KOPT-K1 (cell line): Measurements from ENCODE around the gene SLC36A4.
A peak's percentile ranks its signal among the peaks of the same experiment; 100 is the strongest.
"Not testable (repeated sequence)": the region's sequence is repeated elsewhere in the genome, so short reads cannot be mapped to it uniquely, and the experiment has no call there.

Experiments used
- H3K27ac ChIP-seq: fragments of 200-600 bp; sonication (generic); 2 replicates; pipeline ENCODE4 v1.5.1; 2016; ENCODE audit warnings: antibody characterized with exemption, mild to moderate bottlenecking, low read depth, low read length; ENCODE audit not compliant: poor library complexity, severe bottlenecking
- H3K36me3 ChIP-seq: fragments of 200-600 bp; sonication (generic); 2 replicates; pipeline ENCODE4 v1.5.1; 2017; ENCODE audit warnings: antibody characterized with exemption, mild to moderate bottlenecking, low read length, moderate library complexity; ENCODE audit not compliant: insufficient read depth
- H3K9me3 ChIP-seq: fragments of 200-600 bp; sonication (generic); 2 replicates; pipeline ENCODE4 v1.5.1; 2017; ENCODE audit warnings: antibody characterized with exemption, low read length, mild to moderate bottlenecking; ENCODE audit not compliant: insufficient read depth, poor library complexity, severe bottlenecking

Gene SLC36A4

DNA sequence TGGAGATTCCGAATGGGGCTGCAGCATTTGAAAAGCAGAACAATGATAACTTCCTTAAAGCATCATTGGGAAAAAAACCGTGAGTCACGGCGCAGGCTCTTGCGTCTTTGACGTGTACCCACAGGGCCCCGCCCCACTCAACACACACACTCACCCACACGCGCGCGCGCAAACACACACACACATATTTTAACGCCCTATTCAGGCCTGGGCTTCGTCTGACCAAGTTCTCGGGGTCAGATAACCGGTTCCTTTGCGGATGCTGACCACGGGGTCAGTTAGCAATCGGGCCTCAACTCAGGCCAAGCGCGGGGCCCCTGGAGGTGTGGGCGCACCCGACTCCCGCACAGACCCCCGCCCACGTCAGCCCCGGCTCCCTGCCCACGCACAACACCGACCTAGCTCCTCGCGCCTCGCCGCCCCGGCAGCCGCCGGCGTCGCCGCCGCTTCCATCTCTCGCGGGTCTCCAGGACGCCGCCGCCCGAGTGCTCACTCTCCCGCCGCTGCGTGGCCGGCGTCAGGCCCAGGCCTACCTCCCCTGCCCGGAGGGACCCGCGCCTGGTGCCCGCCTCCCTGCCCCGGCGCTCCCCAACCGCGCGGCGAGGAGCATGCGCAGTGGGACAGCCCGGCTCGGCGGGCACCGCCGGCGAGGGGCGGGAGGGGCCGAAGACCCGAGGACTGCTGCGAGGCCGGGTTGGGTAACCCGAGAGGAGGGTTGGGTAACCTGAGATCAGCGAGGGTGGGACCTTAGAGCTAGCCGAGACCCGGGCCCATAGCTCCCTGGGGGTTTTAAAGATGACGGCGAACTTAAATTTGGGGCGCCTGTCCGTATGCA is at the start of gene SLC36A4:
TSS of gene SLC36A4 (minus strand) at position 612 of the 835 bp plus-strand sequence. CDS start at position 453, 159 bp downstream.
- H3K9me3 ChIP-seq, result no peaks in the 10 kb centered on the region
- H3K27ac ChIP-seq, result peak within 1 kb of the TSS; percentile 70
- H3K36me3 ChIP-seq, result no peaks in the 10 kb centered on the region

DNA sequence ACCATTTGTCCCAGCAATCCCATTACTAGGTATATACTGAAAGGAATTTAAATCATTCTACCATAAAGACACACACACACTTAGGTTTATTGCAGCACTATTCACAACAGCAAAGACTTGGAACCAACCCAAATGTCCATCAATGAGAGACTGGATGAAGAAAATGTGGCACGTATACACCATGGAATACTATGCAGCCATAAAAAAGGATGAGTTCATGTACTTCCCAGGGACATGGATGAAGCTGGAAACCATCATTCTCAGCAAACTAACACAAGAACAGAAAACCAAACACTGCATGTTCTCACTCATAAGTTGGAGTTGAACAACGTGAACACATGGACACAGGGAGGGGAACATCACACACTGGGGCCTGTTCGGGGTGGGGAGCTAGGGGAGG is 49.0 kb upstream of the SLC36A4 start:
- H3K9me3 ChIP-seq, H3K27ac ChIP-seq, H3K36me3 ChIP-seq: not testable (repeated sequence)

DNA sequence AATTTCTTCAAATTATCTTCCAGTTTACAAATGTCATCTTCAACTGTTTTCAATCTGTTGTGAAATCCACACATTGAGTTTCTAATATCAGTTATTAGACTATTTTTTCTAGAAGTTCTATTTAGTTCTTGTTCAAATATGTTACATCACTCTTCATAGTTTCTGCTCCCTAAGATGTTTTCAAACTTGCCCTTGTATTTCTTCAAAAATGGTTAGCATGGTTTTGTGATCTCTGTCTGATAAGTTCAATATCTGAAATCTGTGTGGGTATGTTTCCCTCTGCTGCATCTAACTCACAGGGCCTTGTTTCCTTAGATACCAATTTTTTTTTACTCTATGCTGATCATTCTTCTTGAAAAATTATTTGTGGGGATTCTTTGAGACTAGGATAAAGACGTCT is 46.2 kb upstream of the SLC36A4 start:
- Histone ChIP-seq H3K36me3 (no peaks in the 10 kb centered on the region), H3K9me3 (no peaks in the 10 kb centered on the region), H3K27ac (no peak overlapping the region)

DNA sequence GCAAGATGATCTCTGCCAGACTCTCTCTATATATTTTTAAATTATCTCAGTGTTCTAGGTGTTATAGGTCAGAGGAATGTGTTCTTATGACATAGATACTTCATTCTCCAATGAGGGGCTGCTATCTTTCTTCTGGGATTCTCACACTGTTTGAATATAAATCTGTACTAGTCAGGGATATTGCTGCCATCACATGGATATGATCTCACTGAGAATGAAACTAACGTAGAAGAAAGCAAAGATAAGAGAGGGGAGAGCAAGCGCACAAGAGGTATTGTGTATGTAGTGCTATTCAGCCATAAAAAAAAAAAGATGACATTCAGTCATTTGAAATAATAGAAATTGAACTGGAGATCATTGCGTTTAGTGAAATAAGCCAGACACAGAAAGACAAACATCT is 42.2 kb upstream of the SLC36A4 start:
- no peaks in the 10 kb centered on the region for H3K36me3 ChIP-seq
- H3K9me3 ChIP-seq, result no peaks in the 10 kb centered on the region
- H3K27ac ChIP-seq, result no peak overlapping the region

DNA sequence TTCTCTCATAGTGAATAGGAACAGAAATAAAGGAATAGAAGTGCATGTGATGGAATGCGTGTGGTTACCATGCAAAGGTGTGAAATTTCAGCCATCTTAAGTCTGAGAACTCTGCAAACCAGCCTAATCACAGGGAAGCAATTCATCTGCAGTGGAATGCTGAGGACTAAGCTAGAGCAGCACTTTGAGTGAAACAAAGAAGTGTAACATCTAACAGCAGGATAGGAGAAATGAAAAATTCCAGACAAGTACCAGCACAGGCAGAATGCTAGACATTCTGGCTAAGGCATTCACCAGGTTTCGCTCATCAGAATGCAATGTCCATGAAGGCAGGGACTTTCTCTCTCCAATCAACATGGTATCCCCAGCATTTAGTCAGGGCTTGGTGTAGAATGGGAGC is 41.2 kb upstream of the SLC36A4 start:
- no peaks in the 10 kb centered on the region for H3K9me3 ChIP-seq
- H3K36me3 ChIP-seq, result no peaks in the 10 kb centered on the region
- no peak overlapping the region for H3K27ac ChIP-seq

DNA sequence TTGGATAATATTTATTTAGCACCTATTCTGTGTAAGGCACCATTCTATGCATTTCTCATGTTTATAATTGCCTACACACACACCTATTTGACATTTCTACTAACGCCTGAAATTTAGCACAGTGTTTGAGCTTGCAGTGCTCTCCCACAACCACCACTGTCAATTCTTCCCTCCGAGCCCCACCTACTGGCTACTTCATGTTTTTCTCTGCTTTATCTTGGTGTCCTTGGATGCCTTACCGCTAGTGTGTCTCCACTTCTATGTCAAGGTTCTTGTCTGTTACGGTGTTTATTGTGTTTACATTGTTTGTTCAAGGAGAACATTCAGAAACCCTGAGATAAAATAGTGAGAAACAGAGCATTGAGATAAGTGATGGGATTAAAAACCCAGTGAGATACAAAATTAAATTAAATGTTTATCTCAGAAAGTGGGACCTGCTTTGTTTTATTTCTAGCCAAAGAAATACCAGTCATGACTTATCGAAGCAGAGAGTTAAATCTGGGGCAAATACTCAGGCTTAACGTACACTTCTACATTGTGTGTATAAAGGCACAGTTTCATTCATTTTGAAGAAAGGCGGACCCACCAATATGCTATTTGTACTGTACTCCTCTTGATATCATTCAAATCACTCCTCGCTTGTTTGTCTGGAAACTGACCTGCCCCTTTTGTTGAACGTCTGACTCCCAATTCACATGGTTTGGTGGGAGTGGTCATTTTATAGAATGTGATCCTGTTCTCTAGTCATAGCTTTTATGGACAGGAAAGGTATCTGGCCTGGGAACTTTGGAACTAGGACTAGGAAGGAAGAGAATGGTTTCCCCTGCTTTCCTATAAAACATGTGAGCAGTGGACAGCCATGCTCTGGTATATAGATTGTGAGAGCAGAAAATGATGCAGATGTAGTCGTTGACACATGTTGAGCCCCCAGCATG is 39.2 kb upstream of the SLC36A4 start:
- Histone ChIP-seq H3K36me3 (no peaks in the 10 kb centered on the region), H3K9me3 (no peaks in the 10 kb centered on the region), H3K27ac (no peak overlapping the region)

DNA sequence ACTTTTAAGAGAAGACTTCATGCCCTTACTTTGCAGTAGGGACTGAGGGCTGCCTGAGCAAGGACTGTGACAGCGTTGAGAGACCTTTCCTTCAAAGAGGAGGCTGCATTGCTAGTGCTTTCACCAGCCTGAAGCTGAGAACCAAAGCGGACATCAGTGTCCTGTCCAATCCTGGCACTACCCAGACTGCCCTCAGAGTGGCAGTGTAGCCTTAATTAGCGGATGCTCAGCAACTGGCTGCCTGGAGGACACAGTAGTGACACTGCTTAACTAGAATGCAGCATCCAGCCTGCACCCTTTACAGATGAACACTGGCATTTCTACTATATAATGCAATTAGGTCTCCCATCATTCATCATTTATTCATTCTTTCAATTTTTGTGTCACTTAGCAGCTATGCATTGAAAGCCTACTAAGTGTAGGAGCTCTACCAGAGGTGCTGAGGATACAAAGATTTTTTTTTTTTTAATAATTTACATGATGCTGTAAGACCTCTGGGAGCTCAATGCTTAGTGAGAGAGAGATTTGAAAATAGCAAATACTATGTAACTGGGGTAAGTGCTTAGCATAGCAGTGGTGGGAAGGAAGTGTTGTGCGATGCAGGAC is 36.9 kb upstream of the SLC36A4 start:
- Histone ChIP-seq H3K27ac (no peak overlapping the region), H3K9me3 (no peaks in the 10 kb centered on the region)

DNA sequence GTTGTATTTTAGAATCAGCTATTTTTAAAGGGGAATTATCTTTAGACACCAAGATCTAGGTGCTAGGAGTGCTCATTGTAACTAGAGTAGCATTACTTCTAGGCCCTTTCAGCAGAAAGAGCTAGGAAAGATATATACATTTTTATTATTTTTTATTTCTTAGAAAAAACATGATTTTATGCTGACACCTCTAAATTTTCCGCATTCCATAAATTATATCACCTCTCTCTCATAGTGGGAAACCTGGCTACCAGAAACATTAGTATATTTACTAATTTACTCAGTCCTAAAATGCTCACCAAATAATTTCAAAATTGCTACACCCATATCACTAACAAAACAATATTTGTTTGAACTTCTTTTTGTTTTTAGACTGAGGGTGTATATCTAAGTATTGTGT is 32.1 kb upstream of the SLC36A4 start:
- Histone ChIP-seq H3K27ac (no peak overlapping the region), H3K36me3 (no peaks in the 10 kb centered on the region)

More for the DNA sequence above, 36.9 kb upstream of the SLC36A4 start:
- H3K36me3 ChIP-seq, result no peaks in the 10 kb centered on the region

DNA sequence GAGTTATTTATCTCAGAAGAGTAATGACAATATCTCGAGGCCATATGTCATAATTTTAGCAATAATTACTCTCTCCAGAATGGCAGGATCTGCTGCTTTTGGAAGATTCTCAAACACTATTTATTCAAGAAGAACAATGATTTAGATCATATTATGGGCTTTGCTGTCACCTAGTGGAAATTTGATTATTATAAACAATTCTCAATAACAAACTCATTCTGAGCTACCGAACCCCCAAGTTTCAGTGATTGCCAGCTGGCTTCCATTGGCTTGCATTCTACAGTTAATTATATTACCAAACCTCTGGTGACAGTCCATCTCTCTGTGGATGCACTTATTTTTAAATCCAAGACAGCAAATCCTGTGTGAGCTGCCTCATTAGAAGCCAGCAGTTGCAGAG is 27.9 kb upstream of the SLC36A4 start:
- H3K27ac ChIP-seq, result no peak overlapping the region
- H3K36me3 ChIP-seq, result no peaks in the 10 kb centered on the region
- no peaks in the 10 kb centered on the region for H3K9me3 ChIP-seq

More for the DNA sequence above, 32.1 kb upstream of the SLC36A4 start:
- H3K9me3 ChIP-seq, result no peaks in the 10 kb centered on the region

DNA sequence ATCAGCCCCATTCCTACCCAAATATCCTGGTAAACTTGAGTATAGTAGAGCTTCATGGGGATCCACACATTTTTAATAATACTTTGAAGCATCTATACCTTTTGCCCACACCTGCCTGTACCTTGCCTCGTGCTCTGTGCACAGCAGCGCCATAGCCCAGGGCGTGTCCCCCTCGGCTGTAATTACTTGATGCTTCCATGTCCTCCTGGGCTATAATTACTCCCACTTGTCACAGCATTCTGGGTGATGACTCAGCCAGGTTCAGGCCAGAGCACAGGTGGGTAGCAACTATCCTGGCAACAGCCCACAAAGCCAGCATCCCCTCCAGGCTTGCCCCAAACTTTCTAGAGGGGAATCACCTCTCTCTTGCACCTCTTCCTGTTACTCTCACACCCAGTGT is 23.7 kb upstream of the SLC36A4 start:
- Histone ChIP-seq H3K36me3 (no peaks in the 10 kb centered on the region), H3K9me3 (no peaks in the 10 kb centered on the region), H3K27ac (no peak overlapping the region)

DNA sequence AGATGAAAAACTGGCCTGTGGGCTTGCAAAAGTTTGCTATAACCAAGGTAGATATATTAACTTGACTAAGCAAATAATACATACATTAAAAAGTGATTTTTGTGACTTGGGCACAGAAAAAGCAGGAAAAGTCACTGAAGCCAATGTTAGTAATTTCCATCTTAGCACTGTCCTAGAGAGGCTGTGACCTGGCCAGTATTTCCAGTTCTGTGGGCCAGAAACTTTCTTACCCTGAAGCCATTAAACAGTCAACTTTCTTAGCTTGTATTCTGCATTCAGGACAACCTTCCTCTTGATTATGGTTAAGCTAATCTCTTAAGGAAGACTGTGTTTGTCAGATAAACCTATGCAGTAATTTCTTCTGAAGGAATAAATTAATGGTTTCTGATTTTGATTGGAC is 22.3 kb upstream of the SLC36A4 start:
- Histone ChIP-seq H3K9me3 (no peaks in the 10 kb centered on the region), H3K36me3 (no peaks in the 10 kb centered on the region), H3K27ac (no peak overlapping the region)

DNA sequence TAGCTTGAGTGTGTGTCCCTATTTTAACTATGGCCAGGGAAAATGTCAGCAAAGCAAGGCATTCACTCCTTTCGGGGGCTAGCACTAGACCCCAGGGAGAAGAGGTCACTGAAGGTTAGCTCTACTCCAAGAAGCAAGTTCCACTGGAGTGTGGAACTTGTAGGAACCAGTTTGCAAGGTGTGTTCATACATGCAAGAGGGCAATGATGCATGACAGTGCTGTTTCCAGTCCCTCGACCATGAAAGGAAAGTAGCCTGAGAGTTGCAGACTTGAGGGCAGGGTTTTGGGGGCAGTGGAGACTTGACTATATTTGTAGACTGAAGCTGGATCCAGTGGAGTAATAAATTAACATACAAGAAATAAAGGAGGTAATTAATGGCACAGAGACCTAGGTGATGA is 21.6 kb upstream of the SLC36A4 start:
- no peak overlapping the region for H3K27ac ChIP-seq
- H3K36me3 ChIP-seq, result no peaks in the 10 kb centered on the region
- no peaks in the 10 kb centered on the region for H3K9me3 ChIP-seq

DNA sequence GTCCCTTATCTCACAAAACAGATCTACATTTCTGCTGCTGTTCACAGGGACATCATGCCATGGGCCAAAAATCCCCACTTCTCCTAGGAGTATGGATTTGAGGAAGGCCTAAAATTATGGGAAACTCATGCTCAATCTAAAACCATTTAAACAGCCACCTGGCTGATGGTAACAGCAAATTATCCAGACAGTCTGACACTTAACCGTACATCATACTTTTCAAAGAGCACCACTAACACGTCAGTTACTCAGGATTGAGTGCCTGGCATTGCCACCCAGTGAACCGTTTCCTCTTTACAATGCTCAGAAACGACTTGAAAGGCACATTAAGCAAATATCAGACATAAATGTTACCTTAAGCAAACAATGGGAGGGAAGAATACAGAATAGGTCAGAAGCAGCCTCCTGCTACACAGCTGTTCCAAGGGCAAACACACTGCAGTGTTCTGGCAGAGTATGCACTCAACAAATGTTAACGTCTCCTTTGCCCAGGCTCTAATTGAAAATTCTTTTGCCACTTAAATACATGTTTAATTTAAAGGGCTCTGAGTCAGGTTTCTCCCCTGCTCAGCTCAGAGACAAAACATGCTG is 18.8 kb upstream of the SLC36A4 start:
- H3K27ac ChIP-seq, result no peak overlapping the region
- H3K36me3 ChIP-seq, result no peaks in the 10 kb centered on the region
- no peaks in the 10 kb centered on the region for H3K9me3 ChIP-seq

DNA sequence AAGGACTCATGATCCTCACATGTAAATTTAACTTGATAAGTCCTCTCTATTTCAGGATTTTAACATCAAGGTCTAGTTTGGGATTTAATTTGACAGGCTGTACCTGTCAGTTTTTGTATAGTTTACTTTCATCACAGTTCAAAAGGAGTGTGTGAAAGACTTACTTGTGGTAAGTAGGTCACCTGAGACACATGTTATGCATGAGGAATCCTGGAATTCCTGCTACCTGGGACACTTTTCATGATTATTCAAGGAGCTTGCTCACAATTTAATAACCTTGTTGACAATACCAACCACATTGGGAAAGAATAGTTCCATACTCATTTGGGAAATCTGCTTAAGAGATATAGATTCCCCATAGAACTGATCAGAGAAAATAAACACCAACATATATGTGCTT is 15.8 kb upstream of the SLC36A4 start:
- no peak overlapping the region for H3K27ac ChIP-seq
- H3K36me3 ChIP-seq, result no peaks in the 10 kb centered on the region
- H3K9me3 ChIP-seq, result no peaks in the 10 kb centered on the region

DNA sequence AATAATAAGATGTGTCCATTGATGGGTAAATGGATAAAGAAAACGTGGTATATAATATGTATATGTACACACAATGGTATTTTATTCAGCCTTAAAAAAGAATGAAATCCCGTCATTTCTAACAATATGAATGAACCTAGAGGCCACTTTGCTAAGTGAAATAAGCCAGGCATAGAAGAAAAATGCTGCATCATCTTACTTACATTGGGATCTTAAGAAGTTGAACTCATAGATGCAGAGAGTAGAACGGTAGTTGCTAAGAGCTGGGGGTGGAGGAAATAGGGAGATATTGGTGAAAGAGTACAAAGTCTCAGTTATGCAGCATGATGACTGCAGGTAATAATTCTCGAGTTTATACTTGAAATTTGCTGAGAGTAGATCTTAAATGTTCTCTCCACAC is 14.3 kb upstream of the SLC36A4 start:
- H3K9me3 ChIP-seq, result no peaks in the 10 kb centered on the region
- H3K27ac ChIP-seq, result no peak overlapping the region
- no peaks in the 10 kb centered on the region for H3K36me3 ChIP-seq
